Activated naive CD4-positive, alpha-beta T cell treated with anti-CD3 and anti-CD28 coated beads, Interleukin-2, amount 50 U/mL, for 24 hours (primary cell): ENCODE results near the gene CSRP3.

Experiments
- H3K27ac Mint-ChIP-seq: one replicate; pipeline ENCODE4 v1.8.0; 2021; ENCODE audit warnings: mild to moderate bottlenecking, mixed read lengths
- H3K27me3 Mint-ChIP-seq: one replicate; pipeline ENCODE4 v1.8.0; 2021; ENCODE audit warnings: mixed read lengths
- H3K36me3 Mint-ChIP-seq: one replicate; pipeline ENCODE4 v1.8.0; 2021; ENCODE audit warnings: mixed read lengths
- H3K4me1 Mint-ChIP-seq: one replicate; pipeline ENCODE4 v1.8.0; 2021; ENCODE audit warnings: mixed read lengths
- H3K4me3 Mint-ChIP-seq: one replicate; pipeline ENCODE4 v1.8.0; 2021; ENCODE audit warnings: mild to moderate bottlenecking, mixed read lengths
- H3K9me3 Mint-ChIP-seq: one replicate; pipeline ENCODE4 v1.8.0; 2021; ENCODE audit warnings: mixed read lengths

The CSRP3 gene

DNA sequence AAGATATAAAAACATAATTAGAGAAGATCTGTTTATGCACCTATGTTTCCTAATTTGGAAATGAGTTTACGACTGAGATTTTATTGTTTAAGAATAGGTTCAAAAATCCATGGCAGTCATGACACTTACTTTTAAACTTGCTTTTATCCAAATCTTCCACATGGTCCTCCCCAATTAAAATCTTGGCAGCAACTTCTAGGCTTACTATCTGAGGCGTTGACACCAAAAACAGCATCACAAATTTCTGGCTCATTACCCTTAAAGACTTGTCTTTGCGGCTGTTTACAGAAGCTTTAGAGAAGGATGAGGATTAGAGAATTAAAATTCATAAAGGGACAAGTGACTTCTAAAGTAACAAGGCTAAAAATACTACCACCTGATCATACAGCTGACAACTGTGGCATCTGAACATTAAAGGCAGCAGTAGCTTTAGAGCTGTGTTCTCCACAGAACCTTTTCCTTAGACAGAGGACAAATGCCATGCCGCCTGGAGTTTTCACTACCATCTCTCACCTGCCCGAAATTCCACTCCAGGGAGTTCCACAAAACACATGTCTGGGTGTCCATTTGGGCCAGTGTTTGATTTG lies 32.5 kb upstream of the CSRP3 start:
- Mint-ChIP-seq H3K27ac (no peak overlapping the region), H3K27me3 (peaks cover 1% of the 10 kb centered on the region), H3K4me3 (no peak overlapping the region), H3K4me1 (no peaks in the 10 kb centered on the region), H3K9me3 (no peaks in the 10 kb centered on the region), H3K36me3 (no peaks in the 10 kb centered on the region)

DNA sequence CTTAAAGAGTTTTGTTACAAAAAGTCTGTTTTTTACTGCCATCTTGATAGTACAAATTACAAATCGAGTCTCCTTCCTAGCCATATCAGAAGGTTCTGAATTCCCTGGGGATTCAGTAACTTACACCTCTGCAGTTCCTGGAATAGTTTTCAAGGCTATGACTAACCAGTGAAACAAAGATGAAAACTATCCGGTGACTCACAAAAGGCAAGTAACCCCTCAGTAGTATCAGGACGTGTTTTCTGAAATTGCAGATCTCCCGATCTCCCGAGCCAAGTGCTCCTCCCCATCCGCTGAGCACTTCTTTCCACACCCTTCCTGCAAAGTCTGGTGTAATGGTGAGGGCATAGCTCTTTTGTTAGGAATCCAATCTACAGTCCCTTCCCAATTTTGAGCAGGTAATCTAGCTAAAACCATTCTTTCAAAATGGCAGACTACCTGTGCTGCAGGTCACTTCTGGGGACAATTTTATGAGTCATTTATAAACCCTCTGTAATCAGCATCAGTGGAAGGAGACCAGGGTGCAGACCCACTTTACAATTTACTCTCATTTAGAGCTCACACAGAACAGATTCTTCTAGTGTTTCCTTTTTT lies 31.2 kb upstream of the CSRP3 start:
- no peak overlapping the region for H3K27ac Mint-ChIP-seq
- H3K9me3 Mint-ChIP-seq = no peaks in the 10 kb centered on the region
- H3K36me3 Mint-ChIP-seq = no peaks in the 10 kb centered on the region
- no peaks in the 10 kb centered on the region for H3K4me1 Mint-ChIP-seq
- no peaks in the 10 kb centered on the region for H3K27me3 Mint-ChIP-seq
- no peak overlapping the region for H3K4me3 Mint-ChIP-seq

DNA sequence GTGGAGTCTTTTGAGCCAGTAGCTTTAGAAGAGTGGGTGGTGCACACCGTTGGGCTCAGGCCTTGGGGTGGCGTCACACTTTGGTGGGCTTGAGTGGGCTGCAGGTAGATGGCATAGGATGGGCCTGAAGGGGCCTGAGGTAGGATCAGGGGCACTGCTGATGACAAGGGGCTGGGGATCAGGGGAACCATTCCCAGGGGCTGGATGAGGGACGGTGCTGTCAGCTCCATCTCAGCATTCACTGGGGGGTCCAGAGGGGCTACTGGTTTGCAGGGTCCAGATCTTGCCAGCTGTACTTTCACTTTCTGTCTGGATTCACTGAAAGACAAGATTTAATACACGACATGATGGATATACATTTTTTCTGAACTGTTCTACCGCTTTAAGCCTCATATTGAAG lies 27.9 kb upstream of the CSRP3 start:
- H3K36me3 Mint-ChIP-seq = no peaks in the 10 kb centered on the region
- no peak overlapping the region for H3K4me3 Mint-ChIP-seq
- no peaks in the 10 kb centered on the region for H3K27me3 Mint-ChIP-seq
- no peaks in the 10 kb centered on the region for H3K9me3 Mint-ChIP-seq
- no peaks in the 10 kb centered on the region for H3K4me1 Mint-ChIP-seq
- H3K27ac Mint-ChIP-seq = no peak overlapping the region

DNA sequence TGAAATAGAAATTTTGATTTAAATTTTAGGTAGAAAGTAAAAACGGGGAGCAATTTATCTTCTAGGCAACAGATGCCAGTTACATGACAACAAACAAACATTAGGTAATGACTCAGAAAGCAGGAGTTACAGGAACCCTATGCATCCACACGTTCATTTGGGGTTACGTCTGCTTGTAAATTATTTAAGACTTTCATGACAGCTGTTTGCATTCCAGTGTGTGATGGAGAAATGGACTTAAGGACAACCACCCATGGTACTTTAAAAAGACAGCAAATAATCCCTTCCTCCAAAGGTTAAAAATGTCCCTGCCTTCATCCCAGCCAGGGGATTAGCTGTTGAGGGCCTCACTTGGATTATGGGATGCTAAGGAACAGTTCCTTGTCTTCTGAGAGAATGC lies 27.2 kb upstream of the CSRP3 start:
- Mint-ChIP-seq H3K27ac (no peak overlapping the region), H3K27me3 (no peaks in the 10 kb centered on the region), H3K4me3 (no peak overlapping the region), H3K9me3 (no peaks in the 10 kb centered on the region), H3K36me3 (no peaks in the 10 kb centered on the region), H3K4me1 (no peaks in the 10 kb centered on the region)

DNA sequence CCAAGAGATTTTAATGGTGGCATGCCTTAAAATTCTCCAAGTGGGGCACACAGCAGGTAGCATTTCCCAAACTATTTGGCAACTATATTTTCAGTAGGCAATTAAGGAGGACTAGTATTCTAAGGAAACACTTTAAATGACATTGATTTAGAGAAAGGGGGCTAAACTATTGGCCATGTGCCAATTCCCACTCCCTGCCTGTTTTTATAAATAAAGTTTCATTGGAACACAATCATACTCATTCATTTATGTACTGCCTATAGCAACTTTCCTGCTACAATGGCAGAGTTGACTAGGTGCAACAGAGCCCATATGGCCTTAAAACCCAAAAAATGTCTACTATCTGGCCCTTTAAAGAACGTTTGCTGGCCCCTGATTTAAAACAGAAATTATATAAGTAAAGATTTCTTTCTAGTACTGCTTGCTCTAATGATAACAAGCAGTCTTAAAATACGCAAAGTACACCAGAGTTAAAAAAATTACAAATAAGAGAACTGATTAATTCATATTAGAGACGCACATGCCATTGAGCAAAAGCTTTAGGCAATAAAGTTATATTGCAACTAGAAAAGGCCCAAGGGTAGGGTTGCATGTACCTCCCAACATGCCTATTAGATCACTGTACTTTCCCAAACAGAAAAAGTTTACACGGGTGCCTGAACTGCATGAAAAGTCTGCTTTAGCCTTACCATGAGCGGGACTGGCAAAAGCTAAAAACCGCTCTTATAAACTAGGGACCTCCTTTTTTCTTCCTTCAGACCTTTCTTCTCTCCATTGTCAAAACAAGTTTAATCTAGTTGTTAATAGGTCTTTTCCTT lies 24.8 kb upstream of the CSRP3 start:
- Mint-ChIP-seq H3K4me1 (no peaks in the 10 kb centered on the region), H3K27ac (no peak overlapping the region), H3K27me3 (no peaks in the 10 kb centered on the region), H3K36me3 (no peaks in the 10 kb centered on the region), H3K9me3 (no peaks in the 10 kb centered on the region), H3K4me3 (no peak overlapping the region)

DNA sequence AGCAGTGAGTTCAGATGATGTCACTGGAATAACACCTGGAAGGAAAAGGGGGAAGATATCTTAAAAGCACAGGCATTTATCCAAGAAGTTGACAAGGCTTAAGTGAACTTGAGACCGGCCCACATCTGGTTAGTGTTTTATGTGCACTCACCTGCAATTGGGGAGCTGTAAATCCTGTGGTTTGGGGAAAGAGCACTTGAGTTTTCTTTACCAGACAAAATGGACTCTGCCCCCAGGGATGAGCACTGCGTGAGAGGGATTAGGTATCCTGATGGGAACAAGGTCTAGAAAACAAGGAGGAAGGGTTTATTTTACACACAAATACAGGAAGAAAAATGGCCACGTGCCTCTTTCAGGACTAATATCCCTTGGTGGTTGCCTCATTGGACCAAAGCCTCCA lies 23.8 kb upstream of the CSRP3 start:
- no peaks in the 10 kb centered on the region for H3K36me3 Mint-ChIP-seq
- H3K27me3 Mint-ChIP-seq = no peaks in the 10 kb centered on the region
- H3K27ac Mint-ChIP-seq = no peak overlapping the region
- H3K4me3 Mint-ChIP-seq = no peak overlapping the region
- no peaks in the 10 kb centered on the region for H3K9me3 Mint-ChIP-seq
- H3K4me1 Mint-ChIP-seq = no peaks in the 10 kb centered on the region

DNA sequence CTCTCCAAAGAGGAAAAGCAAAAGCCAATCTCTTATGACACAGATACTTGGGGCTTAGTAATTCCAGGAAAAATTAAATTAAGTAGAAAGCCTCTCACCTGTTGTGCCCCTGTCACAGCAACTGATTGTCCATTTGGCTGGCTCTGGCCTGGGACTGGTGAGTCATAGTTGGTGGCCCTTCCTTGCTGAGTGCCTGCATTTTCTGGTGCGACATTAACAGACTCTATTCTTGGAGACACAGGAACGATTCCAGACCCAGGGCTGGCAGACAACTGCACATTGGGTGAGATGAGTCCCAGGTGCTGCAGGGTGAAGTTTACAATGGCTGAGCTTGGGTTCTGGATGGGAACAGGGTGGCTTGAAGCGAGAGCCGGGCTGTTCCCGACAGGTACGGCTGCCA lies 23.3 kb upstream of the CSRP3 start:
- no peaks in the 10 kb centered on the region for H3K9me3 Mint-ChIP-seq
- H3K36me3 Mint-ChIP-seq = no peaks in the 10 kb centered on the region
- H3K4me3 Mint-ChIP-seq = no peak overlapping the region
- H3K27me3 Mint-ChIP-seq = no peaks in the 10 kb centered on the region
- no peaks in the 10 kb centered on the region for H3K4me1 Mint-ChIP-seq
- no peak overlapping the region for H3K27ac Mint-ChIP-seq

DNA sequence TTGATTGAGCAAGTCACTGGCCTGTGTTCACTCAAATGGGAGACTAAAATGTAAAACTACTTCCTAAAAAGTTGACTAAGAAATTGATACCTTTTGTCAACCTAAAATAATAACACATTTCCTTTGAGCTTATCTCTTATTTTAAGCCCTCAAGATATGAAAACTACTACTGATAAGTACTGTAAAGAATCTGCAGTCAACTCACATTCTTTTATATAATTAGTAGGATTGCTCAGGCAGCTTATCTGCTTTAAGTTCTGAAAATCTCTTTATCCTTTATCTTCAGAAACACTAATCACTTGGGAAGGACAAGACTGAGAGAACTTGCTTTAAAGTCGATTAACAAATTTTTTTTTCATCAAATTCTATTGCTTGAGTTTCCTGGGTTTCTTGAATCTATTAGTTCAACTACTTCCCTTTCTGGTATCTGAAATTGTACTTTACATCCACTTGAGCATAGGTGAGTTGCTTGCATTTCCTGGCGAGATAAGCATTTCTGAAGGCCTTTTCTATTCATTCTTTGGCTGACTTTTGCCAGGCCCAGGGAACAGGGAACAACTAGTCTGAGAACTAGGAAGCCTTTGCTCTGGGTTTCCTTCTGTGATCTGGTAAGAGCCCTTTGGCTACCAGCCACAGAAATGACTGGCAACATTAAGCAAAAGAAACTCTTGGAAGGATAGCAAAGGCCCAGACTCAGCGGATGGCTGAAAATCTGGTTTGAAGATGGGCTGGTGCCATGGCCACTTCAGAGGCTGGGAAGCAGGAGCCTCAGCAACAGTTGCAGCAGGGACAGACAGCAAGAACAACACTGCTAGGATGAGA lies 19.3 kb upstream of the CSRP3 start:
- no peaks in the 10 kb centered on the region for H3K4me1 Mint-ChIP-seq
- no peaks in the 10 kb centered on the region for H3K27me3 Mint-ChIP-seq
- no peaks in the 10 kb centered on the region for H3K36me3 Mint-ChIP-seq
- no peak overlapping the region for H3K27ac Mint-ChIP-seq
- no peaks in the 10 kb centered on the region for H3K9me3 Mint-ChIP-seq
- no peak overlapping the region for H3K4me3 Mint-ChIP-seq

DNA sequence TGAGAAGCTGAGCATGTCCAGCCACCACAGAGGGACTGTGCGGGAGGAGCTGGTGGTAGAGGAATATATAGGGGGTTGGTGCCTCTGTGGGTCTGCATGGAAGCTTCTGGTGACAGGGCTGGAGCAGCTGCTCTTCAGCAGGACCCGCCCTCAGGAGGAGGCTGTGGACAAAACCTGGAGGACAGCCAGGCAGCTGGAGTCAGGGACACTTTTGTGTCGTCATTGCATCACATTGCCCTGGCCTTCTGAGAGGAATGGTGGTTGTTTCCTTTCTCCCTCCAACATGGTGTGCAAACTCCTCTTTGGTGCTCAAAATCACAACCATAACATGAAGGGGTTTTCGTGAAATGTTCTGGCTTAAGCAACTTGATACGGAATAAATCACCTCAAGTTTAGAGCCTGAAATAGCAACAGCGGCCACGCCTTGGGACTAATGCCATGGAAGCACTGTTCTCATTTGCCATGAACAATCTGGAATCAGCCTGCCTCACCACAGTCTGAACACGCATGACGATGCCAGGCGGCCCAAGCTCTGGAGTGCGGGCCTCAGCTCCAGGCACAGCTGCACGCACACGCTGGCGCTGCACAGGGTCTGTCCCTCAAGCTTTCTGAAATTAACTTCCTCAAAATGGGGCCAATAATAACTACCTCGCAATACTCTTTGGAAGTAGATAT lies 17.1 kb upstream of the CSRP3 start:
- Mint-ChIP-seq H3K4me1 (no peaks in the 10 kb centered on the region), H3K36me3 (no peaks in the 10 kb centered on the region), H3K27me3 (peaks cover 8% of the 10 kb centered on the region), H3K4me3 (no peak overlapping the region), H3K9me3 (no peaks in the 10 kb centered on the region), H3K27ac (no peak overlapping the region)

DNA sequence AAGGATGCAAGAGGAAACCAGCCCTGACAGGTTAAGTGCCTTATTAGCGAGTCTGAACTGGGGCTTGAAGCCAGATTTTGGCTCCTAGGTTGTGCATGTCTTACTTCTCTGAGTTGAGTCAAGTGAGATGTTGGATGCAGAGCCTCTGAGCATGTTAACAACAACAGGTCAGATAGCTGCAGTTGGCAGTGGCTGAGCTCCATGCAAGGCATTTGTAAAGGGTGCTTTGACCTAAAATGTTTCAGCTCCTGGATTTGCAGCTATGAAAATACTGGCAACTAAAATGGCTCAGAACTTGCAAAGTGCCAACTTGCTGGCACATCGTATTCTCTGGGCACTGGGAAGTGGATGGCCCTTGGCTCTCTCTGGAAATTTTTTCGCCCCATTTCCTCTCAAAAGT lies 16.4 kb upstream of the CSRP3 start:
- H3K9me3 Mint-ChIP-seq = no peaks in the 10 kb centered on the region
- H3K27ac Mint-ChIP-seq = no peak overlapping the region
- H3K4me3 Mint-ChIP-seq = no peak overlapping the region
- peaks cover 9% of the 10 kb centered on the region for H3K27me3 Mint-ChIP-seq
- no peaks in the 10 kb centered on the region for H3K36me3 Mint-ChIP-seq
- H3K4me1 Mint-ChIP-seq = no peaks in the 10 kb centered on the region

DNA sequence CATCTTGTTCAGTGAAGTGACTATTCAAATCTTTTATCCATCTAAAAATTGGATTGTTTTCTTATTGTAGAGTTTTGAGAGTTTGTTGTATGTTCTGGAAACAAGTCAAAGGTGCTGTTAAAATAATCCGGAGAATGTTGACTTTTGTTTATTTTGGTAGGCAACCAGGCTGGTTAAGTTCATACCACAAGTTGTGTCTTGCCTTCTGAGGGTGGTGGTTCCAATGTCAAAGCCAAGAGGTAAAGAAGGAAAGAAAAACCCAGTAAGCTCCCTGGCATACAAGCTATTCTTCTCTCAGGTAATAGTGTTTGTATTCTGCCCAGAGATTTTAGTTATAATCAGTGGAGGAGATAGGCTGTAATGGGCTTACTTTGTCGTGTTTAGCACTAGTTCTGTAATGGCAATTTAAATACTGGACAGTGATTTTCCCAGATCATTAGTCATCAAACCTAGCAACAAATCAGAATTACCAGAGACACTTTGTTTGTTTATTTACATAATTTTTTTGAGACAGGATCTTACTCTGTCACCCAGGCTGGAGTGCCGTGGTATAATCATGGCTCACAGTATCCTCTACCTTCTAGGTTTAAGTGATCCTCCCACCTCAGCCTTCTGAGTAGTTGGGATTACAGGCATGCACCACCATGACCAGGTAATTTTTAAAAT lies 15.1 kb upstream of the CSRP3 start:
- no peaks in the 10 kb centered on the region for H3K4me1 Mint-ChIP-seq
- no peak overlapping the region for H3K4me3 Mint-ChIP-seq
- no peaks in the 10 kb centered on the region for H3K36me3 Mint-ChIP-seq
- no peak overlapping the region for H3K27ac Mint-ChIP-seq
- no peaks in the 10 kb centered on the region for H3K9me3 Mint-ChIP-seq
- H3K27me3 Mint-ChIP-seq = peaks cover 11% of the 10 kb centered on the region

DNA sequence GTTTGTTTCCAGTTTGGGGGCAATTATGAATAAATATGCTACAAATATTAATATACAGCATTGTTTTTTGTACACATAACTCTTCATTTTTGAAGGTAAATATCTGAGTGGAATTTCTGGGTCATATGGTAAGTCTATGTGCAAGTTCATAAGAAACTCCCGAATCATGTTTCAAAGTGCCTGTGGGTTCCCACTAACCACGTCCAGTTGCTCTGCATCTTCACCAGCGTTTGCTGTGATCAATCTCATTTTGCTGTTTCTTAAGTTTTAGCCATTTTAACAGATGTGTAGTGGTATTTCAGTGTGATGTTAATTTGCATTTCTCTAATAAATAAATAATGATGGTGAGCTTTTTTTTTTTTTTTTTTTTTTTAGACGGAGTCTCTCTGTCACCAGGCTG lies 14.2 kb upstream of the CSRP3 start:
- Mint-ChIP-seq H3K27me3 (peaks cover 11% of the 10 kb centered on the region), H3K4me3 (no peak overlapping the region), H3K4me1 (no peaks in the 10 kb centered on the region), H3K27ac (no peak overlapping the region), H3K9me3 (no peaks in the 10 kb centered on the region), H3K36me3 (no peaks in the 10 kb centered on the region)

DNA sequence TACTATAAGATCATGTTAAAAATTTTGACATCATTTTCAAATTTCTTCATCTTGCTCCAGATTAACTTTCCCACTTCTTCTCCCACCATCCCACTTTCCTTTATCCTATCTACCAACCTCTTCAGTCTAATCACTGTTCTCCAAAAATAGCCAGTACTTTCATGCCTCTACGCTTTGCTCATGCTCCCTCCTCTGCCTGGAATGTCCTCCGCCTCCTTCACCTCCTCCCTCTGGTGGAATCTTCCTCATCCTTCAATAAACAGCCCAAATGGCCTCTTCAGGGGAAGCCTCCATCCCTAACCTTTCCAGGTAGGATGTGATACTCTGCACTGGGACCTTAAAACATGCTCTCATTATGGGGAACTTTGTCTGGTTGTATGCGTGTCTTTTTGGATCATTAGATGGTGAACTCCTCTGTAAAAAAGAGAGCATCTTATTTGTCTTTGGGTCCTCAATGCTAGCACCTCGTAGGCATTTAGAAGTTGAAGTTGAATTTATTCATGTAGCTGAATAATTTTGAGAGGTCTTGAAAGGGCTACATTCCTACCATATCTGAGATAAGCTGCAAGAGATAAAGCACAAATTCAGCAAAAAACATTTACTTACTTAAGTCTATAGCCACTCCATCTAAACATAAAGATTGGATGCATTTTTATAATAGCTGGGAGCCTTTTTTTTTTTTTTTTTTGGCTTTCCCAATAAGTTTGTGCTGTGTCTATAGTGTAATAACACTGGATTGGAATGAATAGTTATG lies 8.0 kb upstream of the CSRP3 start:
- no peak overlapping the region for H3K4me3 Mint-ChIP-seq
- H3K36me3 Mint-ChIP-seq = no peaks in the 10 kb centered on the region
- no peaks in the 10 kb centered on the region for H3K4me1 Mint-ChIP-seq
- no peak overlapping the region for H3K27ac Mint-ChIP-seq
- no peaks in the 10 kb centered on the region for H3K9me3 Mint-ChIP-seq
- H3K27me3 Mint-ChIP-seq = peaks cover 11% of the 10 kb centered on the region

DNA sequence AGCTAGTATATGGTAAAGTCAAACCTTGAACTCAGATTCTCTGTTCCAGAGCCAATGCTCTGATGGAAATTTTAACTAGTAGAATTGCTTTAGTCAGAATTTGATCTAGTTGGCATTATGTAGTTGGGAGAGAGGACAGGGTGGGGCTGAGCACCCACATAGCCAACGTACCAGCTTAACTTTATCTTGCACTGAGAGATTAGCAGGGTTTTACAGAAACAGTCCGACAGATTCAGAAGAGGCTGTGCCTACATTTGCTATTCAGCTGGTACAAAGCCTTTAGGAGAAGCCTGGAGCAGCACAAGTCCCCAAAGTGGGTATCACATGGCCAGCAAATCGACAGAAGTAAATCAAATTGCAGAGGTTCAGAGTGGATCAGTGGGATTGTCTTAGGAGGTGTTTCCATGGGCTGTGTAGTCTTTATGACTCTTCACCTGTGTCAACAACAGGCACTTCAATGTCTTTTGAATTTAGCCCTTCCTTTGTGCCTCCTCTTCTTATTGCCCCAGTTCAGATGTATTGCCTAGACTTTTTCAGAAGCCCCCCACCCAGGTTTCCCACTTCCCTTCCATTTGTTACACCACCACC lies 7.3 kb upstream of the CSRP3 start:
- Mint-ChIP-seq H3K27me3 (peaks cover 6% of the 10 kb centered on the region), H3K9me3 (no peaks in the 10 kb centered on the region), H3K4me3 (no peak overlapping the region), H3K36me3 (no peaks in the 10 kb centered on the region), H3K4me1 (no peaks in the 10 kb centered on the region), H3K27ac (no peak overlapping the region)
